Uterus (tissue), 2 donors: Measurements from ENCODE around the gene SFXN5.

ENCODE experiments used
- CTCF ChIP-seq, 4 experiments: fragments of 200-600 bp in 2 of 4; fragments of 450-650 bp in 2 of 4; sonication (generic) in 2 of 4; IDR thresholded peaks; one replicate each; pipeline ENCODE4 v1.5.1; 2016 to 2019; ENCODE audit warnings: antibody characterized with exemption in 4 of 4, mild to moderate bottlenecking in 2 of 4, moderate library complexity in 1 of 4
- POLR2A ChIP-seq, 2 donors: fragments of 450-650 bp; IDR thresholded peaks; one replicate each; pipeline ENCODE4 v1.6.1; 2016; ENCODE audit warnings: antibody characterized with exemption in 2 of 2, mild to moderate bottlenecking in 1 of 2, moderate library complexity in 1 of 2

- TF ChIP-seq CTCF (IDR thresholded peaks at IDR 0.05), result no peak
- no peak for TF ChIP-seq POLR2A (IDR thresholded peaks at IDR 0.05)
These were observed 8.0 kb downstream of the SFXN5 start for GRCh38 chr2:73063472-73063871.
